A673 (cell line): ENCODE results near the gene ISLR. TPM values are rescaled to one million over a fixed set of nuclear protein-coding genes. Genes with fewer than 3 reads are reported as not detected.

Experiments used
- BruUV-seq: library from RNA; stranded (reverse); fragments of 400-500 nt; replicated peaks from 2 replicates; lab custom pipeline; 2021; lab: Mats Ljungman, UMichigan
- CTCF ChIA-PET: fragments of 300-600 bp; sonication (Branson Sonifier 250); formaldehyde crosslinking; loops from one replicate; lab custom pipeline; 2022; ENCODE audit warnings: antibody characterized with exemption; lab: Charles Lee
- POLR2A ChIA-PET: fragments of 300-600 bp; sonication (Branson Sonifier 250); formaldehyde crosslinking; loops from one replicate; lab custom pipeline; 2022; ENCODE audit warnings: antibody characterized with exemption; ENCODE audit not compliant: low non-redundant PET; lab: Charles Lee
- DNase-seq: peaks from one replicate; pipeline ENCODE4 v3.0.0-alpha.2; 2015; ENCODE audit warnings: low spot score
- H3K27ac ChIP-seq: fragments of 200-600 bp; sonication (generic); 2 replicates; pipeline ENCODE4 v1.5.1; 2016; ENCODE audit warnings: mixed run types, low read depth, mild to moderate bottlenecking, mixed read lengths, antibody characterized with exemption, low read length; ENCODE audit not compliant: poor library complexity, severe bottlenecking
- H3K27me3 ChIP-seq: fragments of 200-600 bp; sonication (generic); replicated peaks from 2 replicates; pipeline ENCODE4 v1.6.1; 2017; ENCODE audit warnings: mixed run types, low read depth, mild to moderate bottlenecking, mixed read lengths, antibody characterized with exemption, low read length; ENCODE audit not compliant: insufficient read depth, poor library complexity
- H3K36me3 ChIP-seq: fragments of 200-600 bp; sonication (generic); 2 replicates; pipeline ENCODE4 v1.6.1; 2016; ENCODE audit warnings: mixed run types, mild to moderate bottlenecking, mixed read lengths, antibody characterized with exemption, low read length; ENCODE audit not compliant: insufficient read depth, poor library complexity, severe bottlenecking
- H3K4me1 ChIP-seq: fragments of 200-600 bp; sonication (generic); 2 replicates; pipeline ENCODE4 v1.6.1; 2017; ENCODE audit warnings: mixed run types, mild to moderate bottlenecking, mixed read lengths, antibody characterized with exemption, low read length; ENCODE audit not compliant: insufficient read depth, poor library complexity, severe bottlenecking
- H3K4me3 ChIP-seq: fragments of 200-600 bp; sonication (generic); 2 replicates; pipeline ENCODE4 v1.5.1; 2016; ENCODE audit warnings: low read depth, mixed run types, mild to moderate bottlenecking, mixed read lengths, low read length; ENCODE audit not compliant: poor library complexity, severe bottlenecking
- H3K9me3 ChIP-seq: fragments of 200-600 bp; sonication (generic); 2 replicates; pipeline ENCODE4 v1.6.1; 2016; ENCODE audit warnings: mixed run types, low read depth, mild to moderate bottlenecking, mixed read lengths, antibody characterized with exemption, low read length; ENCODE audit not compliant: poor library complexity, severe bottlenecking
- CTCF ChIP-seq: fragments of 300-800, 200-600 bp; sonication (generic); conservative IDR thresholded peaks from 2 replicates; pipeline ENCODE4 v1.5.1; 2017; ENCODE audit warnings: low read depth, mild to moderate bottlenecking, antibody characterized with exemption, low read length, moderate library complexity, mixed read lengths
- EZH2 ChIP-seq: fragments of 200-600 bp; sonication (generic); IDR thresholded peaks from 2 replicates; pipeline ENCODE4 v1.6.1; 2017; ENCODE audit warnings: borderline replicate concordance, low read depth, mild to moderate bottlenecking, mixed read lengths, antibody characterized with exemption, low read length; ENCODE audit not compliant: poor library complexity, severe bottlenecking
- intact Hi-C: fragments of 100-400 bp; cut with micrococcal nuclease; formaldehyde crosslinking; loops from one replicate; pipeline ENCODE4 v1.10.0; 2022; ENCODE audit not compliant: unreplicated experiment
- total RNA-seq: library from RNA; stranded (reverse); gene quantifications from 2 replicates; pipeline ENCODE4 v1.2.3, GENCODE V29; 2021

ISLR gene
- total RNA-seq, 1 experiment from 2014 or later = 0.41 TPM

GRCh38 chr15:74207652-74208440 lies 34.3 kb downstream of the ISLR start:
- Histone ChIP-seq H3K4me3 (no peak overlapping the region), H3K4me1 (peaks cover 24% of the 10 kb centered on the region), H3K36me3 (no peaks in the 10 kb centered on the region), H3K27ac (no peak overlapping the region), H3K27me3 (no peaks in the 10 kb centered on the region), H3K9me3 (no peaks in the 10 kb centered on the region)
- no peak for TF ChIP-seq EZH2
- no peak for TF ChIP-seq CTCF
- intact Hi-C loops = no loop called here
- BruUV-seq = no TSS peak
- ChIA-PET POLR2A (no interaction called here), CTCF (no interaction called here)
- DNase-seq = no peak

GRCh38 chr15:74208496-74208895 lies 35.0 kb downstream of the ISLR start:
- Histone ChIP-seq H3K27me3 (no peaks in the 10 kb centered on the region), H3K4me3 (no peak overlapping the region), H3K27ac (no peak overlapping the region), H3K9me3 (no peaks in the 10 kb centered on the region), H3K36me3 (no peaks in the 10 kb centered on the region), H3K4me1 (peaks cover 18% of the 10 kb centered on the region)
- DNase-seq = no peak
- POLR2A ChIA-PET = no interaction called here
- intact Hi-C loops = no loop called here
- no TSS peak for BruUV-seq
- TF ChIP-seq CTCF (no peak), EZH2 (no peak)
- CTCF ChIA-PET = no interaction called here

- no peak for DNase-seq
- CTCF ChIA-PET = no interaction called here
- Histone ChIP-seq H3K27me3 (no peaks in the 10 kb centered on the region), H3K4me3 (no peak overlapping the region), H3K4me1 (peaks cover 13% of the 10 kb centered on the region), H3K36me3 (no peaks in the 10 kb centered on the region), H3K27ac (no peak overlapping the region), H3K9me3 (no peaks in the 10 kb centered on the region)
- no TSS peak for BruUV-seq
- POLR2A ChIA-PET = no interaction called here
- TF ChIP-seq CTCF (no peak), EZH2 (no peak)
- intact Hi-C loops = no loop called here
These were observed 35.5 kb downstream of the ISLR start for GRCh38 chr15:74208901-74209559.
